HG02943 (cell line): ENCODE data around the gene TRIM75.
"Not testable (repeated sequence)": the region's sequence is repeated elsewhere in the genome, so short reads cannot be mapped to it uniquely, and the experiment has no call there.

Source experiments
- ATAC-seq: cut with Tn5 transposase; IDR thresholded peaks from one replicate; pipeline ENCODE4 v1.9.1; 2021; ENCODE audit warnings: mild to moderate bottlenecking, low read depth, moderate library complexity; ENCODE audit not compliant: unreplicated experiment

The TRIM75 gene

GRCh38 chr4:165073346-165073745, 19.7 kb downstream of the TRIM75 start:
- ATAC-seq: not testable (repeated sequence)

- no peak for ATAC-seq
Measured at GRCh38 chr4:165077034-165077578, 23.4 kb downstream of the TRIM75 start.

- no peak for ATAC-seq
Measured at GRCh38 chr4:165079476-165079875, 25.8 kb downstream of the TRIM75 start.

- ATAC-seq: not testable (repeated sequence)
Measured at GRCh38 chr4:165084787-165085186, 31.1 kb downstream of the TRIM75 start.

- no peak for ATAC-seq
Measured at GRCh38 chr4:165085946-165086345, 32.3 kb downstream of the TRIM75 start.

GRCh38 chr4:165088366-165088765, 34.7 kb downstream of the TRIM75 start:
- ATAC-seq: no peak

GRCh38 chr4:165092187-165092586, 38.5 kb downstream of the TRIM75 start:
- not testable (repeated sequence) for ATAC-seq

GRCh38 chr4:165094873-165095272, 41.2 kb downstream of the TRIM75 start:
- ATAC-seq: no peak

- no peak for ATAC-seq
Measured at GRCh38 chr4:165095291-165095690, 41.6 kb downstream of the TRIM75 start.

GRCh38 chr4:165096776-165097175, 43.1 kb downstream of the TRIM75 start:
- ATAC-seq: no peak

- ATAC-seq: no peak
Measured at GRCh38 chr4:165101641-165102040, 48.0 kb downstream of the TRIM75 start.

- no peak for ATAC-seq
Measured at GRCh38 chr4:165106518-165106917, 52.9 kb downstream of the TRIM75 start.
